Activated CD4-positive, alpha-beta T cell treated with anti-CD3 and anti-CD28 coated beads, Interleukin-2, Interleukin-4, amounts not matched to agents 100 ng/mL and 50 ng/mL, durations not matched to agents 16 hours and 8 hours (primary cell): ENCODE measurements around the gene SNAPIN.

Experiments used
- DNase-seq: peaks from one replicate; pipeline ENCODE4 v3.0.0-alpha.2; 2020; ENCODE audit warnings: low spot score

SNAPIN gene

DNA sequence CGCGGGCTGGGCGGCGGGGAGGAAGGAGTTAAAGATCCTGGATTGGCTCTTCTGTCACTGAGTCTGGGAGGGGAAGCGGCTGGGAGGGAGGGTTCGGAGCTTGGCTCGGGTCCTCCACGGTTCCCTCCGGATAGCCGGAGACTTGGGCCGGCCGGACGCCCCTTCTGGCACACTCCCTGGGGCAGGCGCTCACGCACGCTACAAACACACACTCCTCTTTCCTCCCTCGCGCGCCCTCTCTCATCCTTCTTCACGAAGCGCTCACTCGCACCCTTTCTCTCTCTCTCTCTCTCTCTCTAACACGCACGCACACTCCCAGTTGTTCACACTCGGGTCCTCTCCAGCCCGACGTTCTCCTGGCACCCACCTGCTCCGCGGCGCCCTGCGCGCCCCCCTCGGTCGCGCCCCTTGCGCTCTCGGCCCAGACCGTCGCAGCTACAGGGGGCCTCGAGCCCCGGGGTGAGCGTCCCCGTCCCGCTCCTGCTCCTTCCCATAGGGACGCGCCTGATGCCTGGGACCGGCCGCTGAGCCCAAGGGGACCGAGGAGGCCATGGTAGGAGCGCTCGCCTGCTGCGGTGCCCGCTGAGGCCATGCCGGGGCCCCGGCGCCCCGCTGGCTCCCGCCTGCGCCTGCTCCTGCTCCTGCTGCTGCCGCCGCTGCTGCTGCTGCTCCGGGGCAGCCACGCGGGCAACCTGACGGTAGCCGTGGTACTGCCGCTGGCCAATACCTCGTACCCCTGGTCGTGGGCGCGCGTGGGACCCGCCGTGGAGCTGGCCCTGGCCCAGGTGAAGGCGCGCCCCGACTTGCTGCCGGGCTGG, 20.2 kb downstream of the SNAPIN start, which contains the start of gene NPR1:
TSS of gene NPR1 (plus strand) at position 170 of the 818 bp plus-strand sequence. CDS start at position 591, 421 bp downstream.
- no peak for DNase-seq

DNA sequence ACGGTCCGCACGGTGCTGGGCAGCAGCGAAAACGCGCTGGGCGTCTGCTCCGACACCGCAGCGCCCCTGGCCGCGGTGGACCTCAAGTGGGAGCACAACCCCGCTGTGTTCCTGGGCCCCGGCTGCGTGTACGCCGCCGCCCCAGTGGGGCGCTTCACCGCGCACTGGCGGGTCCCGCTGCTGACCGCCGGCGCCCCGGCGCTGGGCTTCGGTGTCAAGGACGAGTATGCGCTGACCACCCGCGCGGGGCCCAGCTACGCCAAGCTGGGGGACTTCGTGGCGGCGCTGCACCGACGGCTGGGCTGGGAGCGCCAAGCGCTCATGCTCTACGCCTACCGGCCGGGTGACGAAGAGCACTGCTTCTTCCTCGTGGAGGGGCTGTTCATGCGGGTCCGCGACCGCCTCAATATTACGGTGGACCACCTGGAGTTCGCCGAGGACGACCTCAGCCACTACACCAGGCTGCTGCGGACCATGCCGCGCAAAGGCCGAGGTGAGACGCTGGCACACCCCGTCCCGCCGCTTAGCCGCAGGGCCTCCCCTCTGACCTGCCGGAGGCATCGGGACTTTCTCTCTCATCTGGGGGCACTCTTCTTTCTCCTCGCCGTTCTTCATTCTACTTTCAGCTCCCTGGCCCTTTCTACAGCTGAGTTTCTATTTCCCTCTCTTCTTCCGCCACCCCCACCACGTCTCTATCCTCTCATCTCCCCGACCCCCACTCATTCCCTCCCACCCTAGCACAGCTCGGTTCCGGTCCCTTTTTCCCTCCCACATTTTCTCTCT, 21.0 kb downstream of the SNAPIN start:
- no peak for DNase-seq

DNA sequence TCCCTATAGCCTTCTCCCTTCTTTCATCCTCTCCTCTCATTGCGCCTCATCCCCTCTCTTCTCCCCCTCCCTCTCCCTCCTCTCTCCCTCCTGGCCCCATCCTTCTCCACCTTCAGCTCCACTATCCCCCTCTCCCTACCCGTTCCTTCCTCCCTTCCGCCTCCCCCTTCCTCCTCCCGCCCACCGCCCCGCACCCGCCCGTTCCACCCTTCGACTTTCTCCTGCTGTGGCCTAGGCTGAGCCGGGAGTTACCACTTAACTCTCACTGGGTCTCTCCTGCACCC, 21.6 kb downstream of the SNAPIN start:
- no peak for DNase-seq

DNA sequence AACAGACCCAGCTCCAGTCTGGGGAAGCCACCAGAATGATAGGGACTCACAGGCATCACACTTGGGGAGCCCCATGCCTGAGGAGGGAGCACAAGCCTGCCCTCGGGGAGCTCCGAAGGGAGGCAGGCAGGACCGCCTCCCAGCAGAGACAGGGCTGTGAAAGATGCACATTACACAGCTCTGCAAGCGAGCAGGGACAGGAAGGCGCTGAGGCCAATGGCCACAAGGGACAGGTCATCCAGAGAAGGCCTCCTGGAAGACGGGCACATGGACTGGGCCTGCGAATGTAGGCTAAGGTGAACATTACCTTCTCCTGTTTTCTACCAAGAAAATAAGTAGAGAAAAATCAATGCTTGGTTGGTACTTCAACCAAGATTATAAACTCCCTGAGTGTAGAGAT, 24.2 kb downstream of the SNAPIN start:
- DNase-seq, result no peak

DNA sequence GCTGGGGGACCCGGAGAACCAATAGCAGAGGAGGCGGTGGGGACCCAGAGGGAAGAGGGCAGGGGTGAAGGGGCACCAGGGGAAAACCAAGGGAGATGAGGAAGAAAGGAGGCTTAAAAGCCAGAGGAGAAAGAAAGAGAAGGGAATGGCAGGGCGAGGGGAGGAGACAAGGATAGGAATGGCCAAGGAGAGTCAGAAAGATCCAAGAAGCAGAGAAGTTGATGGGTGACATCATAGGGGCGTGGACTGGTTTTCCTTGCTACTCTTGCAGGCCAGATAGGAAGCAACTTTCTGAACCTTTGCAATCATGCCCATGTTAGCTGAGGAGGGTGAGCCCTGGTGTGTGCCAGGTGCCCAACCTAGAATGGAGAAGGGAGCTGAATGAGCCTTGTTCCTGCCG, 25.4 kb downstream of the SNAPIN start:
- no peak for DNase-seq

DNA sequence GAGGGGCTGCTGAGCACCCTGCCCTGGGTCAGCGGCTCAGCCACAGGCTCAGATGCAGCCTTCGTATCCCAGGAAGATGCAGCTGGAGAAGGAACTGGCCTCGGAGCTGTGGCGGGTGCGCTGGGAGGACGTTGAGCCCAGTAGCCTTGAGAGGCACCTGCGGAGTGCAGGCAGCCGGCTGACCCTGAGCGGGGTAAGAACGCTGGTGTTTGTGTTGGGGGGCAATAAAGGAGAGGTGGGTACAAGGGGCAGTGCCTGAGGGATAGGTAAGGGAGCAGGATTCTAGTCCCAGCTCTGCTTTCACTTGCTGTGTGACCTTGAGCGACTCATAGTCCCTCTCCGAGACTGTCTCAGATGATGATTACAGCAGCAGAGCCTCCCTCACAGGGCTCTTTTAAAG, 26.4 kb downstream of the SNAPIN start:
- DNase-seq, result no peak

DNA sequence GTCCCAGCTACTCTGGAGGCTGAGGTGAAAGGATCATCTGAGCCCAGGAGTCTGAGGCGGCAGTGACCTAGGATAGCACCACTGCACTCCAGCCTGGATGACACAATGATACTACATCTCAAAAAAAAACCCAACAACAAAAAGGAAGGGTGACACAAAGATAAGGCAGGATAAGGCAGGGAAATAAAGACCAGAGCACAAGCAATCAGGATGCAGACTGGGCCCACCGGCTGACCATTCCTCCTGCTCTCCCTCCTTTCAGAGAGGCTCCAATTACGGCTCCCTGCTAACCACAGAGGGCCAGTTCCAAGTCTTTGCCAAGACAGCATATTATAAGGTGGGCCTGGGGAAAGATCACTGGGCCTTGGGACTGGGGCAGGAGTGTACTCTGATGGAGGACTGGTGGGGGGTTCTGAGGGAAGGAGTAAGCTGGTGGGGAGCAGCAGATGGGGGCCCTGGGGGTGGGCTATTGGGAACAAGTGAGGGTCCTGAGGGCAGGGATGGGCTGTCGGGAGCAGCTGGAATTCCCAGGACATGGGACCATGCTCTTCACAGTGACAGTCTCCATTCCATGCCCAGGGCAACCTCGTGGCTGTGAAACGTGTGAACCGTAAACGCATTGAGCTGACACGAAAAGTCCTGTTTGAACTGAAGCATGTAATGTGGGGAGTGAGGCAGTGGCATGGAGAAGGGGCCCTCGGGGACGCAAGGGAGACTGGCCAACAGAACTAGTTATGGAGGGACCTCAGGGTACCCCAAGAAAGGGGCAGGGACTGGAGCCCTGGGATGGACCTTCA, 27.2 kb downstream of the SNAPIN start:
- DNase-seq, result no peak

DNA sequence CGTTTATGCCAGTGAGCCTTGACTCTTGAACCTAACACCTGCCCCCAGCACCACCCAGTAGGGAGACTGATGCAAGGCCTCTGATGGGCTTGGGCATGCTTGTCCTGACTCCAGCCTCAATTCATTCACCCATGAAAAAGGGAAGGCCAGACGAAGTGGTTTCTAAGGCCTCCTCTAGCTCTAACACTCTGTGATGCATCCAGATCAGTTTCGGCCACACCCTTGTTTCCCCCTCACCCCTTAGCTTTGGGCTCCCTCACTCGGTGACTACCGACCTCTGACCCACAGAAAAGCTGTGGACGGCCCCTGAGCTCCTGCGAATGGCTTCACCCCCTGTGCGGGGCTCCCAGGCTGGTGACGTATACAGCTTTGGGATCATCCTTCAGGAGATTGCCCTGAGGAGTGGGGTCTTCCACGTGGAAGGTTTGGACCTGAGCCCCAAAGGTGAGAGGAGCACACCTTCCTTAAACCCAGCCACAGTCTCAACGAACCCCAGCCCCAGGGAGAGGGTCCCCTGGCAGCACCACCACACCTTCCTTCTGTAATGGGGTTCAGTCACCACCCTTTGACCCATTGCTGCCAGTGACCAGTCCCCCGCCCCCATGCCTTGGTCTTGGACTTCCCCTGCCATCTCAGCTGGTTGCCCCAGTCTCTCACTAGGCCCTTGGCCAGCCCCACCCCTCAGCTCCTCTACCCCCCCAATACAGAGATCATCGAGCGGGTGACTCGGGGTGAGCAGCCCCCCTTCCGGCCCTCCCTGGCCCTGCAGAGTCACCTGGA, 29.0 kb downstream of the SNAPIN start:
- DNase-seq, result no peak

DNA sequence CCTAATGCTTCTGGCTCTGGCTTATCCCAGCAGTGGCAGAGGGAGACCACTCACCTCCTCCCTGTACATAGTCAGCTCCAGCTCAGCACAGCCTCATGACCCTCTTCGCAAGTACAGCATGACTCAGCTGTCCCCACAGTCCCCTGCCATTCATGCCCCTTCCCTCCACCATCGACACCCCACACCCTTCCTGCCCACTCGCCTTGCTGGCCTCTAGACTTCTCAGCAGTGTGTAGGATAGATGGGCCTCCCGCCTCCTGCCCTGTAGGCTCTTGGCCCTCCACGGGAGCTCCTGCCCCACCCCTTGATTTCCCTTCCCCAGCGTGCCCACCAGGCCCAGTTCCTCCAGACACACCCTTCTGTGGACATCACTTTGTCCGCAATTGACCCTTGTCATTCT, 29.8 kb downstream of the SNAPIN start:
- no peak for DNase-seq

DNA sequence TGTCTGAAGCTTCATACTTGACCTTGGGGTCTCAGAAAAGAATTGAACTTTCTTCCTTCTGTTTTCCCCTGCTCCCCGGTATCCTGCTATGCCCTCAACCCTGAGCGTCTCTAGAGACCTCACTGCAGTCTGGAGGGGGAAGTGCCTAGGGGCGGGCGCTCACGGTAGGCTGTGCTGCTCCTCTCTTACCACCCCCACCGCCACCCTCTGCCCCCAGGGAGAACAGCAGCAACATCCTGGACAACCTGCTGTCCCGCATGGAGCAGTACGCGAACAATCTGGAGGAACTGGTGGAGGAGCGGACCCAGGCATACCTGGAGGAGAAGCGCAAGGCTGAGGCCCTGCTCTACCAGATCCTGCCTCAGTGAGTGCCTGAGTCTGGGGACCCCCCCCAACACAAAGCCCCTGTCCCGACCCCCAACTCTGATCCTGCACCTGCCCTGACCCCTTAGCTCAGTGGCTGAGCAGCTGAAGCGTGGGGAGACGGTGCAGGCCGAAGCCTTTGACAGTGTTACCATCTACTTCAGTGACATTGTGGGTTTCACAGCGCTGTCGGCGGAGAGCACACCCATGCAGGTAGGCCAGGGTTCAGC, 30.3 kb downstream of the SNAPIN start:
- DNase-seq, result no peak

DNA sequence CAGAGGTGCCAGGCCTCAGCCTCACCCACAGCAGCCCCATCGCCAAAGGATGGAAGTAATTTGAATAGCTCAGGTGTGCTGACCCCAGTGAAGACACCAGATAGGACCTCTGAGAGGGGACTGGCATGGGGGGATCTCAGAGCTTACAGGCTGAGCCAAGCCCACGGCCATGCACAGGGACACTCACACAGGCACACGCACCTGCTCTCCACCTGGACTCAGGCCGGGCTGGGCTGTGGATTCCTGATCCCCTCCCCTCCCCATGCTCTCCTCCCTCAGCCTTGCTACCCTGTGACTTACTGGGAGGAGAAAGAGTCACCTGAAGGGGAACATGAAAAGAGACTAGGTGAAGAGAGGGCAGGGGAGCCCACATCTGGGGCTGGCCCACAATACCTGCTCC, 35.0 kb downstream of the SNAPIN start:
- DNase-seq, result no peak

DNA sequence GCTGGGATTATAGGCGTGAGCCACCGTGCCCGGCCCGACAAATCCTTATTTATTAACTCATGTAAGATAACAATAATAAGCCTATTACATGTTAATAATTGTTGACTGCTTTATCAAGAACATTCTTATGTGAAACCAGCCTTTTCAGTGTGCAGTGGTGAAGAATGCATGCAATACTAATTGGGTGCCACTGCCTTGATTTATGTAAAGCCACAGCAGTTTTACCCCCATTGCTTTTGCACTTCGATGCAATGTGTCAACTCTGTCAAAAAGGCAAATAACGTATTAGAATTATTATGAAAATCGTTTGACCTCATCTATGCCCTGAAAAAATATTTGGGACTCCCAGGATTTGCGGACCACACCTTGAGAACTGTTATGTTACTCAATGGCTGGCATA, 38.2 kb downstream of the SNAPIN start:
- DNase-seq, result no peak

DNA sequence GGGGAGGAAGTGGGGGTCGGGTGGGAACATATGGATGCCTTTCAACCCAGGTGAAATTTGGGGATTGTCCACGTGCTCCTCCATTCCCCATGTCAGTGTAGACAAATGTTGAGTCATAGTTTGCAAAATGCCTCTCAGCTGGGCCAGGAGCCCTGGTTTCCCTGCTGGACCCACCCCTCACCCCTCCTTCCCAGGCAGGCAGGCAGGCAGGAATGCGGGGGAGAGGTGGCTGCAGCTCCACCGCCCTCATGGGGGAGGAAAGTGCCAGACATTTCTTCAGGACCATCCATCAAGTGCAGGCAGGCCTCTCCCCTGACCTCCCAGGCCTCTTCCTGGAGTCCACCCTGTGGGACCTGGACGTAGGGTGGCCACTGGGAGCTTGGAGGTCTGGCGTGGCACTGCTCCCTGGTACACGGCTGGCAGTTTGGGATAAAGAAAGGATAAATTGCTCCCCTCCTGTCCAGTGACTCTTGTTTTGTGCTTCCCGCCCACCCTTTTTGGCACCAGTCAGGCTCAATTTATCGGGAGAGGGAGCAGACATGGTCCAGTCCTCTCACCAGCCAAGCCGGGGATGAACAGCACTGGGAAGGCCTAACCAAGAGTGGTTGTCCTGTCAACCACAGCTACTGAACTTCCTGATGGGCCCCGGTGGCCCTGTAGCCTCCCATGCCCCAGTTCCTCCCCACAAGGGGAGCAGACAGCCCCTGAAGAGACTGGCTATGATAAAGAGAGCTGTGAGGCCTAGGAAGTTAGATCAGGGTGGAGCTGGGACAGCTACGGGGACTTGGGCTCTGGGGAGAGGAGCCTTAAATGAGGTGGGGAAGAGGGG, 38.9 kb downstream of the SNAPIN start:
- no peak for DNase-seq

DNA sequence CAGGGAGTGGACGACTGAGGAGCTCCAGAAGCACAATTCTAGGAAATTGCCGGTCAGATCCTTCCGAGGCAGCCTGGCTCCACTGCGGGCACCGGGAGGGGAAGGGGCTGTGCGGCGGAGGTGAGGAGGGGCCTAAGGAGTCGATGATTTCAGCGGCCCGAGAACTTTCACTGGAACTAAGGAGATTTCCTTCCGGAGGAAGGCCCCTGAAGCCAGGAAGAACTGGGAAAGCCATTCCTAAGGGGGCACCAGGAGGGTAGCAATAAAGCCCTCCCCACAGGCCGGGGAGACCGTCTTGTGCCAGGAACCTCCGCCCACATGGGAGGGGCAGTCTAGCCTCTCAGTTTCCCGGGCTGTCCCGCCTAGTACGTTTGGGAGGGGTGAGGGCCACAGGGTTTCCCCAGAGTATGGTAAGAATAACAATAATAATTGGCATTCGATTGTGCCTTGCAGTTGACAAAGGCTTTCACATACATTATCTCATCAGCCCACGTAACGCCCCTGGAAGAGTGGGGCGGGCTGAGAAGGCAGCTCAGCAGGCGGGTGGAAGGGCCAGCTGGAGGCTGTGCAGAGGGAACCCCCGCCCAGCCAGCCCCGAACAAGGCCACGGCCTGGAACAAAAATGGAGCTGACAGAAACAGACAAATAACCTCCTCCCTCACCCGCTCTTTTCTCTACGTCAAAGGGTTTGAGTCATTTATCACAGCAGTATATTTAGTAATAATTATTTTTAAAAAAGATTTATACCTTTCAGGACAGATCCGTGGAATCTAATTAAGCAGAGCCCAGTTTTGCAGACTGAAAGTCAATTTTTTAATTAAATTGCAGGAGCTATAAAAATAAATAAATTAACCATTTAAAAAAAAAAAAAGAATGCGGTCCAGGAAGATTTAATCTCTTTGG, 39.8 kb downstream of the SNAPIN start:
- no peak for DNase-seq

DNA sequence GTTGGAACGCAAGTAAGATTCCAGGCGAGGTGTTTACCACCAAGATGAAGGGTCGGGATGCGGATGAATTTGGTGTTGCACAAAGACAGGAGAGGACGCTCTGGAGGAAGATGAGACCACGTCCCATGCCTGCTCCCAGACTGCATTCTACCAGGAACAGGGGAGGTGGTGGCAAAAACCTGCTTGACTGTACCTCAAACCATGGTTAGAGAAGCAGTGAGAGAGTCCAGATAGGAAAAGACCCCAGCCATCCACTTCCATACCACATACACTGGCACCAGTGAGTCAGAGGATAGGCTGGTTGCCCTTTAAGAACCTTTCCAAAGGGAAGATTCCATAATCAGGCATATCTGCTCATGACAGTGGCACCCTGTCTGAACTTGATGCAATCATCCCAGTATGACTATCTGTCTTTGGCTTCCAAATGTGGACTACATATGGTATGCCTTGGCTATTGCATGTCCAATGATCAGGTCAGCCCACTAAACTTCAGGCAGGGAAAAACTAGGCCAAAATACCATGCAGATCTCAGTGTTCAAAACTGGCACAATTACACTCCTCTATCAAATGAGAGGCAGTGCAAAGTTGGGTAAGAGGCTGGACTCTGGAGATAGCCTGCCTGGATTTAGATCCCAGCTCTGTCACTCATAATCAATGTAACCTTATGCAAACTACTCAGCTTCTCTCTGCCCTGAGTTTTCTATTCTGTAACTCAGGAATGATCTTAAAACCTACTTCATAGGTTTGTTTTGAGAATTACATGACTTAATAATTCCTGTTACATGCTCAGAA, 40.6 kb downstream of the SNAPIN start:
- no peak for DNase-seq

DNA sequence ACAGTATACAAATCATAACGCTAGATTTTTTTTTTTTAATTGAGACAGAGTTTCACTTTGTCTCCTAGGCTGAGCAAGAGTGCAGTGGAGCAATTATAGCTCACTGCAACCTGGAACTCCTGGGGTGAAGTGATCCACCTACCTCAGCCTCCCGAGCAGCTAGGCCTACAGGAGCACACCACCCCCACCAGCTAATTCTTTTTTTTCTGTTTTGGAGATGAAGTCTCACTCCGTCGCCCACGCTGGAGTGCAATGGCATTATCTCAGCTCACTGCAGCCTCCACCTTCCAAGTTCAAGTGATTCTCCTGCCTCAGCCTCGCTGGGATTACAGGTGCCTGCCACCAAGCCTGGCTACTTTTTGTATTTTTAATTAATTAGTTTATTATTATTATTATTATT, 41.3 kb downstream of the SNAPIN start:
- no peak for DNase-seq

DNA sequence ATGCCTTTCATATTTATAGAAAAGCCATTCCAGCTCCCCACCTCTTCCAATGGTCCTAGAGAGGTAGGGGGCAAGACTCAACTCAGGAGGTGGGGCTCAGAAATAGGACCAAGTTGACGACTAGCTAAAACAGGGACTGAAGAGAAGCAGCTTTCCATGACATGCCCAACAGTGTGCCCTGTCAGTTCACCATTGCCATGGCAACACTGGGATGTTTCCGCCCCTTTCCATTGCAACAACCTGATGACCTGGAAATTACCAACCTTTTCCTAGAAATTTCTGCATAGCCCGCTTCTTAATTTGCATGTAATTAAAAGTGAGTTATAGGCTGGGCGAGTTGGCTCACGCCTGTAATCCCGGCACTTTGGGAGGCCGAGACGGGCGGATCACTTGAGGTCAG, 47.0 kb downstream of the SNAPIN start:
- no peak for DNase-seq

DNA sequence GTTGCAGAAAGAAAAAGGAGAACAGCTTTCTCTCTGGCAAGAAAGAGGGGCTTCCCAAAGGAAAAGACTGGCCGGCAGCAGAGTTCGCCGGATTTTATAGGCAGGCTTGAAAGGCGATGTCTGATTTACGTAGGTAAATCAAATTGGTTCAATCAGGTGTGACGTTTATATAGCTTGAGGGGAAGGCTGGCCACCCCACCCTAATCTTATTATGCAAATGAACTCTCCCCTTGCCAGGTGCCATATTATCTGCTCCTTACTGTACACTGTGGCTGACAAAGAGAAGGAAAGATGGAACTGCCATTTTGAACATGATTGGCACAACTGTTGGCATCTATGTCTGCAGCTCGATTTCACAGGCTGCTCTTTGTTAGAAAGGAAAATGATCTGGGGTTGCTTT, 52.5 kb downstream of the SNAPIN start:
- DNase-seq, result no peak
